ENCODE data around the gene CDR2L.

CDR2L gene

GRCh38 chr17:74972973-74973328 lies 14.5 kb upstream of the CDR2L start:
- DNase-seq (ENCODE audit: low read depth in 2 of 2): no peak
- TF ChIP-seq CTCF (IDR thresholded peaks at IDR 0.05; ENCODE audit: low read depth, low read length): no peak
- no peak overlapping the region for H3K4me3 ChIP-seq (replicated peaks in 1 of 2; ENCODE audit: low read depth in 2 of 2, low read length in 2 of 2)

- no peak overlapping the region for H3K4me3 ChIP-seq (replicated peaks in 1 of 2; ENCODE audit: low read depth in 2 of 2, low read length in 2 of 2)
- TF ChIP-seq CTCF (IDR thresholded peaks at IDR 0.05; ENCODE audit: low read depth, low read length): no peak
- no peak for DNase-seq (ENCODE audit: low read depth in 2 of 2)
Measured at GRCh38 chr17:74975943-74976342, 11.5 kb upstream of the CDR2L start.

- H3K4me3 ChIP-seq (replicated peaks in 1 of 2; ENCODE audit: low read depth in 2 of 2, low read length in 2 of 2): no peak overlapping the region
- no peak for TF ChIP-seq CTCF (IDR thresholded peaks at IDR 0.05; ENCODE audit: low read depth, low read length)
- DNase-seq (ENCODE audit: low read depth in 2 of 2): no peak
Measured at GRCh38 chr17:74977802-74978201, 9.6 kb upstream of the CDR2L start.

- no peak for TF ChIP-seq CTCF (IDR thresholded peaks at IDR 0.05; ENCODE audit: low read depth, low read length)
- H3K4me3 ChIP-seq (replicated peaks in 1 of 2; ENCODE audit: low read depth in 2 of 2, low read length in 2 of 2): no peak overlapping the region
Measured at GRCh38 chr17:74978240-74978639, 9.2 kb upstream of the CDR2L start.

GRCh38 chr17:74979408-74980146 lies 7.9 kb upstream of the CDR2L start:
- TF ChIP-seq CTCF (IDR thresholded peaks at IDR 0.05; ENCODE audit: low read depth, low read length): no peak
- DNase-seq (ENCODE audit: low read depth in 2 of 2): no peak
- H3K4me3 ChIP-seq (replicated peaks in 1 of 2; ENCODE audit: low read depth in 2 of 2, low read length in 2 of 2): no peak overlapping the region

More at GRCh38 chr17:74978240-74978639, 9.2 kb upstream of the CDR2L start:
- no peak for DNase-seq (ENCODE audit: low read depth in 2 of 2)

- H3K4me3 ChIP-seq (replicated peaks in 1 of 2; ENCODE audit: low read depth in 2 of 2, low read length in 2 of 2): peak overlapping the region; percentile 65
- no peak for TF ChIP-seq CTCF (IDR thresholded peaks at IDR 0.05; ENCODE audit: low read depth, low read length)
- DNase-seq (ENCODE audit: low read depth in 2 of 2): no peak
Measured at GRCh38 chr17:74981318-74981978, 6.0 kb upstream of the CDR2L start.
